HFF-Myc (cell line): ENCODE results near the gene EVC2.
"Not testable (repeated sequence)": the region's sequence is repeated elsewhere in the genome, so short reads cannot be mapped to it uniquely, and the experiment has no call there.

Source experiments
- DNase-seq: peaks from one replicate; pipeline ENCODE4 v3.0.0-alpha.2; 2011; ENCODE audit warnings: low read depth; ENCODE audit errors: extremely low read depth
- H3K4me3 ChIP-seq: replicated peaks from 2 replicates; pipeline ENCODE4 v1.5.1; 2011; ENCODE audit warnings: low read depth, mild to moderate bottlenecking, control low read depth, low read length
- CTCF ChIP-seq: IDR thresholded peaks from 2 replicates; pipeline ENCODE4 v1.5.1; 2012; ENCODE audit warnings: mild to moderate bottlenecking, low read depth, low read length, control low read depth; ENCODE audit errors: missing control alignments

The EVC2 gene

GRCh38 chr4:5609306-5610007, 98.9 kb downstream of the EVC2 start:
- no peak for DNase-seq
- no peak for TF ChIP-seq CTCF
- H3K4me3 ChIP-seq = no peak overlapping the region

- H3K4me3 ChIP-seq, DNase-seq: not testable (repeated sequence)
Measured at GRCh38 chr4:5593828-5594227, 114.5 kb downstream of the EVC2 start.

GRCh38 chr4:5592272-5592671, 116.1 kb downstream of the EVC2 start:
- H3K4me3 ChIP-seq = no peak overlapping the region
- DNase-seq = no peak
- TF ChIP-seq CTCF = no peak

GRCh38 chr4:5589495-5589894, 118.9 kb downstream of the EVC2 start:
- DNase-seq = no peak
- no peak for TF ChIP-seq CTCF
- no peak overlapping the region for H3K4me3 ChIP-seq

GRCh38 chr4:5588046-5588445, 120.3 kb downstream of the EVC2 start:
- no peak for TF ChIP-seq CTCF
- H3K4me3 ChIP-seq = no peak overlapping the region
- no peak for DNase-seq

GRCh38 chr4:5575941-5576340, 132.4 kb downstream of the EVC2 start:
- DNase-seq = no peak
- no peak overlapping the region for H3K4me3 ChIP-seq
- no peak for TF ChIP-seq CTCF

GRCh38 chr4:5574386-5574785, 134.0 kb downstream of the EVC2 start:
- TF ChIP-seq CTCF = no peak
- DNase-seq = no peak
- H3K4me3 ChIP-seq = no peak overlapping the region
